ENCODE measurements around the gene ODAM. TPM values are rescaled to one million over a fixed set of nuclear protein-coding genes. Genes with fewer than 3 reads are reported as not detected.
"Not testable (repeated sequence)": the region's sequence is repeated elsewhere in the genome, so short reads cannot be mapped to it uniquely, and the experiment has no call there.

ODAM gene
- total RNA-seq = not detected in 2 replicates

GRCh38 chr4:70195425-70195824, at the start of gene ODAM:
Gene ODAM (plus strand): TSS chr4:70195725. CDS start chr4:70196544, 819 bp downstream.
- DNase-seq (ENCODE audit: low read depth, low spot score) = no peak

- no peak for DNase-seq (ENCODE audit: low read depth, low spot score)
These were observed 44.3 kb upstream of the ODAM start for GRCh38 chr4:70151271-70151670.

- no peak for DNase-seq (ENCODE audit: low read depth, low spot score)
These were observed 43.4 kb upstream of the ODAM start for GRCh38 chr4:70152088-70152487.

GRCh38 chr4:70153937-70154336, 41.6 kb upstream of the ODAM start, which contains the start of gene PRR27:
Gene PRR27 (plus strand): TSS chr4:70154237. CDS start chr4:70154376, 139 bp downstream.
- DNase-seq (ENCODE audit: low read depth, low spot score) = no peak

GRCh38 chr4:70158576-70158975, 36.9 kb upstream of the ODAM start:
- DNase-seq (ENCODE audit: low read depth, low spot score) = no peak

- no peak for DNase-seq (ENCODE audit: low read depth, low spot score)
These were observed 18.4 kb upstream of the ODAM start for GRCh38 chr4:70177090-70177489.

GRCh38 chr4:70178075-70178660, 17.4 kb upstream of the ODAM start:
- no peak for DNase-seq (ENCODE audit: low read depth, low spot score)

- DNase-seq (ENCODE audit: low read depth, low spot score) = no peak
These were observed 15.7 kb upstream of the ODAM start for GRCh38 chr4:70179811-70180210.

GRCh38 chr4:70181864-70182263, 13.7 kb upstream of the ODAM start:
- DNase-seq (ENCODE audit: low read depth, low spot score) = no peak

GRCh38 chr4:70182517-70183167, 12.9 kb upstream of the ODAM start:
- DNase-seq (ENCODE audit: low read depth, low spot score) = no peak

GRCh38 chr4:70183168-70183939, 12.2 kb upstream of the ODAM start:
- DNase-seq (ENCODE audit: low read depth, low spot score) = peak; percentile 7

GRCh38 chr4:70183940-70184246, 11.6 kb upstream of the ODAM start:
- no peak for DNase-seq (ENCODE audit: low read depth, low spot score)

- DNase-seq (ENCODE audit: low read depth, low spot score) = no peak
These were observed 8.3 kb upstream of the ODAM start for GRCh38 chr4:70187216-70187615.

- DNase-seq (ENCODE audit: low read depth, low spot score) = no peak
These were observed 4.9 kb upstream of the ODAM start for GRCh38 chr4:70190579-70190978.

- no peak for DNase-seq (ENCODE audit: low read depth, low spot score)
These were observed 3.9 kb upstream of the ODAM start for GRCh38 chr4:70191647-70192046.

- no peak for DNase-seq (ENCODE audit: low read depth, low spot score)
These were observed 2.6 kb upstream of the ODAM start for GRCh38 chr4:70192895-70193294.

GRCh38 chr4:70196857-70197256, 1.3 kb downstream of the ODAM start:
- no peak for DNase-seq (ENCODE audit: low read depth, low spot score)

- no peak for DNase-seq (ENCODE audit: low read depth, low spot score)
These were observed 2.3 kb downstream of the ODAM start for GRCh38 chr4:70197842-70198241.

GRCh38 chr4:70203601-70204000, 8.1 kb downstream of the ODAM start:
- no peak for DNase-seq (ENCODE audit: low read depth, low spot score)

- not testable (repeated sequence) for DNase-seq (ENCODE audit: low read depth, low spot score)
These were observed 17.2 kb downstream of the ODAM start for GRCh38 chr4:70212752-70213151.

GRCh38 chr4:70216109-70216508, 20.6 kb downstream of the ODAM start:
- not testable (repeated sequence) for DNase-seq (ENCODE audit: low read depth, low spot score)

- DNase-seq (ENCODE audit: low read depth, low spot score) = not testable (repeated sequence)
These were observed 21.0 kb downstream of the ODAM start for GRCh38 chr4:70216550-70216949.

GRCh38 chr4:70221389-70221788, 25.9 kb downstream of the ODAM start:
- DNase-seq (ENCODE audit: low read depth, low spot score) = not testable (repeated sequence)
